ENCODE results near the gene TTLL5.
"Not testable (repeated sequence)": the region's sequence is repeated elsewhere in the genome, so short reads cannot be mapped to it uniquely, and the experiment has no call there.

The TTLL5 gene

DNA sequence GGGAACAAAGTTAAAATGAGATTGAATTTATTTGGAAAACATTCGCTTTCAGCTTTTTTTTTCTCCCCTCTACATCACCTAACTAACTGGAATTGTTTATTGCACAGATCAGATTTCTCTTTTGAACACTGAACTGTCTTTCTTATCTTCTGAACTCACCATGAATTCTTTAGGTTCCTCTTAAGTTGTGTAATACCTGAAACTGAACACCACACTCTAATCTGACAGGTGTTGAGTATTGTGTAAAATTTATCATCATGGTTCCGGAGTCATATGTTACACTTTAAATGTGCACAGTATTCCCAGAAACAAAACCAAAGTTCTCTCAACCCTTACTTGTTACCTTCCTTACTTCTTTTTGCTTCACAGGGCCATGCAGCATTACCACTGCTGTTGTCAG lies 254.0 kb downstream of the TTLL5 start:
- DNase-seq (ENCODE audit: low read depth), result no peak

DNA sequence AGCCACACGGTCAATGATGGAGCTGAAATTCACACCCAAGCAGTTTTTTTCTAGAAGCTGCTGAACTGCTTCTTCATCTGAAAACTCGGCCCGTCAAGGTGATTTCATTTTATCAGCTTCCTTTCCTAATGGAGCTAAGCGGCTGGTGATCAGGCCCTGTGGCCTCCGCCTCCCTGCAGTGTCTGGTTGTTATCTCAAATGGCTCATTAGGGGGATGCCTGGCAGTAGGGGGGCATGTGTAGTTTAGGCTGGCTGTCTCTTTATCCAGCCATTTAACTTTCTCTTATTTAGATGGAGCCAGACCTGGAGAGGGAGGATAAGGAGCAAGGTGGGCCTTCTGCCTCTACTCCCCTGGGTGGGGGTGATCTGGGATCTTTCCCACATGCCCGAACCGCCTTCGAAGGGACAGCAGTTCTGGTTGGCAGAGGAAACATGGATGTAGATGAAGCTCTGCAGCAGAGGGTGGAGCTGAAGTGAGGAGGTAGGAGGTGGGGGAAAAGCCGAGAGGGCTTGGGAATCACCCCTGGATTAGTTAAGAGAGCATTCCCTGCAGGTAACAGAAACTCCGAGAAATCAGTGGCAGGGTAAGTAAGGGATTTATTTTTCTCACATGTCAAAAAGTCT lies 256.4 kb downstream of the TTLL5 start:
- DNase-seq (ENCODE audit: low read depth), result no peak

- no peak for DNase-seq (ENCODE audit: low read depth)
These were observed 256.9 kb downstream of the TTLL5 start for GRCh38 chr14:75917946-75918335.

- DNase-seq (ENCODE audit: low read depth), result not testable (repeated sequence)
These were observed 259.4 kb downstream of the TTLL5 start for GRCh38 chr14:75920421-75920820.

- DNase-seq (ENCODE audit: low read depth), result not testable (repeated sequence)
These were observed 264.2 kb downstream of the TTLL5 start for GRCh38 chr14:75925141-75925840.

DNA sequence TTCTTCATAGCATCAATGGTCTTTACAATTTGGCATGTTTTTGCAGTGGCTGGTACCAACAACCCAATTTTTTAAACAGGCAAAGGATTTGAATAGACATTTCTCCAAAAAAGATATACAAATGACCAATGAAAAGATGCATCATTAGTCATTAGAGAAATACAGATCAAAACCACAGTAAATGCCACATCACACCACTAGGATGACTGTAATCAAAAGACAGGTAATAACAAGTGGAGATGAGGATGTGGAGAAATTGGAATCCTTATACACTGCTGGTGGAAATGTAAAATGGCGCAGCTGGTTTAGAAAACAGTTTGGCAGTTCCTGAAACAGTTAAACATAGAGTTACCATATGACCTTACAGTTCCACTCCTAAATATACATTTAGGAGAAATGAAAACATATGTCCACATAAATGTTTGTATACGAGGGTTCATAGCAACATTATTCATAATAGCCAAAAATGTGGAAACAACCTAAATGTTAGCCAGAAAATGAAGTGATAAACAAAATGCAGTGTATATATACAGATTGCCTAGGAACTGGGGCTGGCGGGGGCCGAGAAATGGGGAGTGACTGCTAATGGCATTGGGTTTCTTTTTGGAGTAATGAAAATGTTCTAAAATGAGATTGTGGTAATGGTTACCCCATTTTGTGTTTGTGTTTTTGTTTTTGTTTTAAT lies 265.5 kb downstream of the TTLL5 start:
- DNase-seq (ENCODE audit: low read depth), result no peak

DNA sequence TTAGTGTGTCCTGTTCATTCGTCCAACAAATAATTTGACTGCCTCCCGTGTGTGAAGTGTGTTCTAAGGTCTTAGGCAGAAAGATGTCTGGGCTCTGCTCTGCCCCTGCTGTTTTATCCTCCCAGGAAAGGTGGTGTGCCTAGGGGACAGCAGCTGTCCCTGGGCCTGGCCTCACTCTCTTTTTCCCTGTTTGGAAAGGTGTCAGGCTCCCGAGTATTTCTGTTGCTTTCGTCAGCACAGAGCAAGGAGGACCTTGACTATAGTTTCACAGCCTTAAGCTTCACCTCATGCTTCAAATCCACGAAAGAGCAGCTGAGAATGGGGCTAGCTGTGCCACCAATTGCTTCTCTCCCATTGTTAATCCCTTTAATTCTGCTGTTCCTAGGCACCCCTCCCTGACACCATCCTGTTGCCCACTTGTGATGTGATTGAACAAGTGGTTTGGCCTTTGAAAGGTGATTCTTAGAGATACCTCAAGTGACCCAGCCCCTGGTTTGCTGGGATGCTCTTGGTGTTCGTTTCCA lies 266.6 kb downstream of the TTLL5 start:
- no peak for DNase-seq (ENCODE audit: low read depth)

GRCh38 chr14:75928690-75929181 lies 267.7 kb downstream of the TTLL5 start:
- DNase-seq (ENCODE audit: low read depth), result no peak

- no peak for DNase-seq (ENCODE audit: low read depth)
These were observed 272.8 kb downstream of the TTLL5 start for GRCh38 chr14:75933712-75934296.

DNA sequence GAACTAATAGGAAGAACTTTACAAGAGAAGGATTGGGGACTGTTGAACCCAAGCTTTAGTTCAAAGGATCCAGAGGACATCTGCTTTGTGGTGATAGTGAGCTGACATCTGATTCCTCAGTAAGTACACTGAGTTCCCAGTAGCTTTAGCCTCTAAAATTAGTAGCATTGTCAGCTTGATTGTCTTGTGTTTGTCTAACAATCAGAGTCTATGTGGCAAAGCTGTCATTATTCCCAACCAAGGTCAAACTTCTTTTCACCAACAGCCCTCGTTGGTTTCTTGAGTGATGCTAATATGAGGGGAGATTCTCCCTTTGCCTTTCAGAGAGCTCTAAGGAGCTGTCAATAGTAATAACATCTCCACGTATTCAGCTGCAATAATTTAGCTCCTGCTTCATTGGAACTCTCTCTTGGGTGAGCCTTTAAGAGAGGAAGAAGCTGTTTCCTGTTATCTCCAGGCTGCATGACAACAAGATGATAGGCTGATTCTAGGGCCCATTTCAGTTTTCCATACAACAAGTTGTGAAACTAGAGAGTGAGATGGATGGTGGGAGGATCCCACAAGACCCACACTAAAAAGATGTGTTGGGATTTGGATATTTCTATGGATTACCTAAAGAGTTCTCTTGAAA lies 274.1 kb downstream of the TTLL5 start:
- DNase-seq (ENCODE audit: low read depth), result no peak

- DNase-seq (ENCODE audit: low read depth), result no peak
These were observed 278.2 kb downstream of the TTLL5 start for GRCh38 chr14:75939200-75939599.

DNA sequence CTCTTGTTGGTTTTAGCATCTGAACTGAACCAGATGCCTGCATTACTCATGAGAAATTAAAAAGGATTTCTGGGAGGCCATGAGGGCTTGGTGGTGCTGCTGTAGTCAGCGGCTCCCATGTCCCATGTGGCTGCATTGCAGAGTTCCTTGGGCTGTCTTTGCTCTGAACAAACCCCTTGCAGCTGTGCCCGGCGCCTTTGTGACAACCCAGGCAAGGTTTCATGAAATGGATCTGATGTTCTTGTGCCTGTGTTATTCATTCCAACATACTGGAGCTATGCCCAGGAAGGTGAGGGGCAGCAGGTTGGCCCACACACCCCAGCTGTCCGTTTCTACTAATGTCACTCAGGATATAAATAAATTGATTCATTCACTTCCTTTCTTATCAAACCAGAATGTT lies 280.0 kb downstream of the TTLL5 start:
- DNase-seq (ENCODE audit: low read depth), result no peak

- no peak for DNase-seq (ENCODE audit: low read depth)
These were observed 283.7 kb downstream of the TTLL5 start for GRCh38 chr14:75944607-75945241.

DNA sequence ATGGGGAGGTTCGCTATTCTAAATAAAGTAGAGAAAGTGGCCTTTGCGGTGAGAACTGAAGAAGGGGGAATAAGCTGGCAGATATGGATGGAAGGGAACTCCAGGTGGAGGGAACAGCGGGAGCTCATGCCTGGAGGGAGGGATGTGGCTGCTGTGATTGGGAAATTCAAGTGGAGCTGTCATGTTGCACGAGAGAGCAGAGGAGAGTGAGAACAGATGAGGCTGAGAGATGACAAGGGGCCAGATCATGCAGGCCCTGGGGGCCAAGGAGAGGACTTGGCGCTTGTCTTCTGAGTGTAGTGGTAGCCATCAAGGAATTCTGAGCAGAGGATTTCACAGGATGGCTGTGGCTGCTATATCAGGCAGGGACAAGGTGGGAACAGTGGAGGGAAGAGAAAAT lies 285.7 kb downstream of the TTLL5 start:
- no peak for DNase-seq (ENCODE audit: low read depth)

GRCh38 chr14:75952489-75952888 lies 291.4 kb downstream of the TTLL5 start:
- DNase-seq (ENCODE audit: low read depth), result no peak

DNA sequence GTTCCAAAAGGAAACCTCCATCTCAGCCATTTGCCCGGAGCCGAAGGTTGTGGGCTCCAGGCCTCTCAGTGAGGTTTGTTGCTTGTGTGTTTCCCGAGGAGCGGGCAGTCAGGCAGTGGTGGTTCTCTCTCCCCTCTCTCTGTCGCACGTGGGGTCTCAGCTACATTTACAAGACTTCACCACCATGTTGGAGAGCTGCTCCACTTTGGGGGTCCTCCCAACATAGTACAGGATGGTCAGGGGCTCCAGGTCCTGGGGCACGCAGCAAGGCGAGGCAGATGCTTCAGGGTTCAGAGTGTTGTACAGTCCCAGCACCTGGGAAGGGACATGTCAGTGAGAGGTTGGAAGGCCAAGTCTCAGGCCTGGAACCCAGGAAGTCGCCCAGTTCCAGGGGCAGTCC lies 298.0 kb downstream of the TTLL5 start:
- DNase-seq (ENCODE audit: low read depth), result no peak

DNA sequence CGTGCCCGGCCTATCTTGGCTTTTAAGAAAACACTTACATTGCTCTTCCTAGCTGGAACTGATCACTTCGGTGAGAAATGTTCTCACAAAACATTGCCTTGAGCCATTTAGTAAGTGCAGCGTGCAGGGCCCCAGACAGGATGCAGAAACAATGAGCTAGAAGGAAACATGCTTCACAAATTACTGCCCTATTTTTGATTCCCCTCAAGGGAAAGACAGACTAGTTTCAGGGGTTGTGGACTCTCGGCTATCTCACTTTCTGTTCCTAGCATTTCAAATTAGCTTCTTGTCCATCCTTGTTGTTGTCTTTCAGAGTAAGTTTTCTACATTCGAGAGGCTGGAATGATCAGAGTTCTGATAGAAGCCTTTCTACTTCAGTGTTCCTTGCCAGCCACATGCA lies 299.2 kb downstream of the TTLL5 start:
- DNase-seq (ENCODE audit: low read depth), result no peak

DNA sequence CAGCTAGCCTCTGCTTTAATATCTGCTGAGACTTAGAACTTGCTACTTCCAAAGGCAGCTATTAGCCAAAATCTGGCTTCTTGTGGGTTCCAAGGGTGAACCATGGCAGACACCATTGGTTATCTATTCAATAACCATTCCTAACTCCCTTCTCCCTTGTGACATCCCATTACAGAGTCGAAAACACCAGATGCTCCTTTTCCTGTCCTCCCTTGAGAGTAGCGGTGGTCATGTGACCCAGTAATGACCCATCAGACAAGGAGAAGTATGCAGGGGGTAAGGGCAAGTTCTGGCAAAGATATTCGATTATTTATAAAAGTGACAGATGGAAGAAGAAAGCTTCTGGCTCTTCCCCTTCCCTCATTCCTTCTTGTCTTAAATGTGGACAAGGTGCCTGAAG lies 300.6 kb downstream of the TTLL5 start:
- no peak for DNase-seq (ENCODE audit: low read depth)

DNA sequence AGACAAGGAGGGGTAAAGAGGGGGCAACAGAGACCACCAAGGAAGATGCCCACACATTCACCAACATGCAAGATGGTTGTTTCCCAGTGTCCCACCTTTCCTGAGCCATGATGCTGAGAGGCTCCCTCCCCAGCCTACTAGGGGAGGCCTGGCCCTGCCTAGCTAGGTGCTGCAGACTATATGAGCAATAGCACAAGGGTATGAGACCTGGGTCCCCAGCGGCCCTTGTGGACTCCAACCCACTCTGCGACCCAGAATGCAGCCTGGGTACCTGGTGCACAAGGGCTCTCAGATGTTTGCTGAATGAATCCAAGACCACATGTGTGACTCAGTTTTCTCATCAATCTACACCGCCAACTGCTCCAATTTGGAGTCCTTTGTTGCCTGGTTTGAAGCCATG lies 306.8 kb downstream of the TTLL5 start:
- DNase-seq (ENCODE audit: low read depth), result no peak

- no peak for DNase-seq (ENCODE audit: low read depth)
These were observed 307.4 kb downstream of the TTLL5 start for GRCh38 chr14:75968456-75968855.

DNA sequence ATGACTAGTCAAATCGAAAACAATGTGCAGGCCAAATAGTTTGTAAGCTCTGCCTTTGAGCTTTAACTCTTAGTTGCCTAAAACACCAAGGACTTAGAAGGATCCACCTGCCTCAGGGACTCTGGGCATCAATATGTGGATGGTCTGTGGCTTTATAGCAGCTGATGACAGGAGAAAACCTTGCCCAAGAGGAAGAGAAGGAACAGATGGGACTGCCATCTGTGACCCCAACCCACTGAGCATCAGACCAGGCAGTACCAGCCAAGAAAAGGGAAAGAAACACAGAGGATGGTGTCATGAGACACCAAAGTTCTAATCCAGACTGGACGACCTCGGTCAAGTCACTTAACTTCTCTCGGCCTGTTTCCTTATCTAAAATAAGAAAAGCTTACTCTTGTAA lies 308.1 kb downstream of the TTLL5 start:
- DNase-seq (ENCODE audit: low read depth), result no peak

- no peak for DNase-seq (ENCODE audit: low read depth)
These were observed 308.8 kb downstream of the TTLL5 start for GRCh38 chr14:75969891-75970290.

Data from stimulated activated CD8-positive, alpha-beta memory T cell treated with anti-CD3 and anti-CD28 coated beads, Interleukin-12 subunit alpha, Interleukin-12 subunit beta, amount 100 ng/mL, for 1 hour (primary cell).